GM19397 (cell line): ENCODE measurements around the gene GAMT.

ENCODE experiments used
- ATAC-seq: cut with Tn5 transposase; IDR thresholded peaks from one replicate; pipeline ENCODE4 v1.9.1; 2021; ENCODE audit warnings: mild to moderate bottlenecking, moderate library complexity; ENCODE audit not compliant: unreplicated experiment

Gene GAMT

DNA sequence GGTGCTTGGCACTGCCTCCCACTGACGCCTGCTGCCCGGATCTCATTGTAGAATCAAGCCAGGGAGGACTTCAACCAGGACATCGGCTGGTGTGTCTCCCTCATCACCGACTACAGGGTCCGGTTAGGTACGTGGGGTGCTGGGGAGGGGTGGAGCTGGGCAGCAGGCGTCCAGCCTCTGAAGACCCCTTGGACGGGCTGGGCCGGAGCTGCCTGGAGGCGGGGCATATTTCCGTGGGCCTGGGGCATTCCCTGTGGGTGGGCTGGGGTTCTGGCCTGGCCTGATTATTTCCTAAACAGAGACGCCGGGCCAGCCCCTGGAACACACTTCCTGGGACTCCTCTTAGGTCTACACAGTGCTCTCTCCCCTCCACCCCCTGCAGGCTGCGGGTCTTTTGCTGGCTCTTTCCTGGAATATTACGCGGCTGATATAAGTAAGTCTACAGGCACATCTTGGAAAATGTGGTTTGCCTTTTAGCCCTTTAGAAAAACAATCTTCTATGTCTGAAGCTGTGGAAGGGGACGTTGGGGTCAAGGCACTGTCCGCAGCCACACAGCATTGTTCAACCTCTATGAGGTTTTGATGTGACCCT is 32.0 kb downstream of the GAMT start:
- ATAC-seq, result no peak

DNA sequence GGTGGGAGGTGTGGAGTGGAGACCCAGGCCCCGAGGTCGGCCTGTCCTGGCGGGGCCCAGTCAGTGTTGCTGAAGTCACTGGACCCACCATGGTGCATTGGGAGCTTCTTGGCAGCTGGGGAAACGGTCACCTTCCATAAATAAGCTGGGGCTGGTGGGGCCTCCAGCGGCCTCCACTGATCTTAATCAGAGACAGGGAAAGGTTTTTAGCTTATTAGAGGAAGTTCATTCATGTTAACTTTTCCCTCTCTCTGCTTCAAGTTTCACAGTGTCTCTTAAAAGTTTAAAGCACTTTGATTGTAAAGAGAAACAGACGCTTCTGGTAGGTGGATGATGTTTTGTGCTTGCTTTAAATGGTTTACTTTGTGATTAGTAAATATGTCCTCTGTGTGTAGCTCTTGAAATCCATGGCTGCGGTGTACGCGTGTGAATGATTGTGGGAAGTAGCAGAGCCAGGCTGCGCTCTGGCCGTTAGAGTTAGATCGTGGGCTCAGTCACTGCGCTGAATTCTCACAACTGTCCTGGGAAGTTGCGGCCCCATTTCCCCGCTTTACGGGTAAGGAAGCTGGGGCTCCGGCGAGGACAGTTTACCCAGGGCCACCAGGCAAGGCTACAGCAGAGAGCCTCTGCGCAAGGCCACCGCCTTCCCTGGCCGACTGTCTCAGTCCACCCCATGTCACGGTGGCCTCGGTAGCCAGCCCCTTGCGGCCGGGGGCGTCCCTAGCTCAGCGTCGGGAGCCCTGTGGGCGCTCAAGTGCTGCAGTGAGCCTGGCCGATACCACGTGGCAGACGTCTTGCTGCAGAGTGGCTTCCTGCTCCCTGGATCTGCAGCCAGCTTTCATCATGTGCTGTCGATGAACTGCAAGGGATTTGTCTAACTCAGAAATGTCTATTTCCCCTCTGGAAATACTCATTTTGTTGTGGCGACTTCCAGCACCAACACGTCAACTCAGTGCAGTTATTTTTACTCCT is 34.2 kb downstream of the GAMT start:
- no peak for ATAC-seq

DNA sequence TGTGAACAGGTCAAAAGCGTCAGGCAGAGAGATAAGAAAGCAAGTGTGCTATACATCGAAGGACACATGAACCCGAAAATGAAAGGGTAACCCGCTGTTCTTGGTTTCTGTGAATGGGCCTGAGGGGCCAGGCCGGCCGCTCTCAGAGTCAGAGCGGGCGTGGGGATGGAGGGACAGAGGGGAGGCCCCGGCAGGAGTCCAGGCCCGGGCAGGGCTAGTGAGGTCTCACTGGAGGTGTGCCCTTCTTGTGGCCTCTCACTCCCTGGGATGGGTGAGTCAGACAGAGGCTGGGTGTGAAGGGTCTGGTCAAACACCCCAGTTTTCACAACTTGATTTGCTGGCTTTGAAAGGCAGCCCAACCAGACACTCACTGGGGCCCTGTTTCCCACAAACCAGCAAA is 35.0 kb downstream of the GAMT start:
- no peak for ATAC-seq

DNA sequence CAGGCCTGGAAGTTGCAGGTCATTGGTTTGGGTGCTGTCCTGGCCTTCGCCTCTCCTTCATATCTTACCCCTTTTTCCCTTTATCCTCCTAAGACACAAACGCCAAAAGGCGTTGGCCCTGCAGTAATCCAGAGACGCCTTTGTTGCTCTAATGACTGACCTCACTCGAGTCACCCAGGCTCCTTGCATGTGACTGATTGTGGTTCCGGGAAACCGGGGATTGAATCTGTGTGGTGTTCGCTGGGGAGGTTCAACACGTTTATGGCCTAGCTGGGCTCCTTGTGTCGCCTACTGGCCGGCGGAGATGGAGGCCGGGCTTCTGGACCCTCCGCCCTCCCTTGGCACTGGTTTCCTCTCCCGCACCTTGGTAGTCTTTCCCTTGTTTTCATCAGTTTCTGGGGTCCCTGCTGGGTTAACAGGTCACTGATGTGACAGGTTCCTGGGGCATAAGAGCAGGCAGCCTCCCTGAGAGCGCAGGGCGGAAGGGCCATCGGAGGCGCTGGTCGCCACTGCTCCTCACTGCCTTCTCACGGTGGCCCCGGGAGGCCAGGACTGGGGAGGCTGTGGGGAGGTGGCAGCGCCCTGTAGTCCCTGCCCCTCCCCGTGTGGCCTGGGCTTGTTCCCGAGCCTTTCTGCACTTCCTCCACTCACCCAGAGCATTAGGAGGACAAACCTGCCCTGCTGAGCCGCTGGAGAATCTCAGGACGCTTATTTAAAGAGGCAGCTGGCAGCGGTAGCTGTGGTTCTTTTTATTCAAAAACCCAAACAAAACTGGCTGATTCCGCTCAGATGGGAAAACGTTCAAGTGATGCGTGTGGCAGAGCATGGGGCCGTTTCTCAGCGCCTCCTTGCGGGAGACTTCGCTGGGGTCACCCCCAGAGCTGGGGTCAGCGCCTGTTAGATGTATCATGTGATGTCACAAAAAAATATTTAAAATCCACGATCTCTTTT is 35.7 kb downstream of the GAMT start:
- ATAC-seq, result no peak

DNA sequence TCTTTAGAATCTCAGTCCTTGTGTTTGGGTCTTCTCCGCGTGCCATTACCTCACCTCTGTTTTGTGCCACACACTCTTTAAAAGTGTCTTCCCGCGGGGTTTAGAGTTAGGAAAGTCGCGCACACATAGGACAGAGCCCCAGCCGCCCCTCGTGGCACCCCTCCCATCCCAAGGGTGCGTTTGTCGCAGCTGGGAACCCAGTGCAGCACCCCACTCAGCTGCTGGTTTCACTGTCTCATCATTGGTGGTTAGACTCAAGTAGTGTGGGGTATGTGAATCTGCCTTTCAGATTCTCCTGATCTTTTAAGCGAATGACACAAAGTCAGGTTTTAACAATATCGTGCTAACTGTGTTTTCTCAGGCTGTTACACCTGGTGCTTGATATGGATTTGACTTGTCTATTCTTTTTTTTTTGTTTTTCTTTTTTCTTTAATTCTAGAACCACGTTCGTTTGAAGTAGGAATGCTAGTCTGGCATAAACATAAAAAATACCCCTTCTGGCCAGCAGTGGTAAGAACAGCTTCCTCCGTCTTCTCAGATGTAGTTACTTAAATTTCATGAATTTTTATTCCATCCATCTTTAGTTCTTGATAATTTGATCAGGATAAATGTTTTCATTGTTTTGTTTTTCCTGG is 37.2 kb downstream of the GAMT start:
- ATAC-seq, result no peak

DNA sequence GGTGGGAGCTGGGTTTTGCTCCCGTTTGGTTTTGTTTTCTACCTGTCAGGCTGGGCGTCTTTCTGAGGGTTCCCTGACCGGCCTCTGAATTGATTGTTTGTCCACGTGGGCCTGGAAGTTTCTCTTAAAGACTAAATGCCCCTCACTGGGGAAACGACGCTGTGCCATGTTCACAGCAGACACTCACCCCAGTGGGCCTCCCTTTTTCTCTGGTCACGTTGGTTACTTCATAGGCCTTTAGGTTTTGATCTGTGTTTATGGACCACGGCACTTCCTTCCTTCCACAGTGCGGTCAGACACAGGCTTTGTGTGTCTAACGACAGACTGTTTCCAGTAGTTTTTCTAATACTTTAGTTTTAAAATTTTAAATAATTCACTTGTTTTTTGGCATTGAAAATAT is 37.7 kb downstream of the GAMT start:
- ATAC-seq, result no peak

DNA sequence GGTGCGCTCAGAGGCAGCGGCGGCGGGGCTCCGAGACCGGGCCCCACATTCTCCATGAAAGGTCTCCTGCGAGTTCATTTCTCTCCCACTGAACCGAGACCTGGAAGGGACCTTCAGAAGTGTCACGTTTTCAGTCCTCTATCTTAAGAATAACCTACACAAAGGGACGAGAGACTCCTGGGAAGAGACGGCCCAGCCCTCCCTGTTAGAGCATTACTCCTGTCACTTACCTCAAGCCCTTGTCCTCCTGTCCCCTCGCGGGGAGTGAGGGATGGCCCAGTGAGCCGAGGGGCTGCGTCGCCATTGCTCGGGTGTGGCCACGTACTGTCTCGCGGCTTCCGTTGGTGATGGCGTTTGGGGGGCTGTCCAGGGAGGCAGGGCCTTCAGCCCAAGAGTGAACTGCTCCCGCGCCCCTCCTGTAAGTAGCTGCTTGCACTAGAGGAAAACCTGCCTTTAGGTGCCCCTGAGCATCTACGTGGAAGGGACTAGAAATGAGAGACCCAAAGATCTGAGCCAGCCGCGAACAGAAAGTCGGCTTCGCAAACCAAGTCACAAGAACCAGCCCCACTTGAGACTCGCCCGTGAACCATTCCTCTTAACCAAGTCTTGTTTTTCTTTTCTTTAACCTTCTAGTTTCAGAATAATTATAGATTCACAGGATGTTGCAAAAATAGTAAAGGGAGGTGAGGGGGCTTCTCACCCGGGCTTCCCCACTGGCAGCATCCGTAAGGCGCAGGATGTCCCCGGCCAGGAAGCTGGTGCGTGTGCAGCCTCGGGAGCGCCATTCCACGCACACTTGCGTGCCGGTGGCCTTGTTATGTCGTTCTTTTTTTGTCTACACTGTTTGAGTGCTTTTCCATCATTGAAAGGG is 38.7 kb downstream of the GAMT start:
- ATAC-seq, result no peak

DNA sequence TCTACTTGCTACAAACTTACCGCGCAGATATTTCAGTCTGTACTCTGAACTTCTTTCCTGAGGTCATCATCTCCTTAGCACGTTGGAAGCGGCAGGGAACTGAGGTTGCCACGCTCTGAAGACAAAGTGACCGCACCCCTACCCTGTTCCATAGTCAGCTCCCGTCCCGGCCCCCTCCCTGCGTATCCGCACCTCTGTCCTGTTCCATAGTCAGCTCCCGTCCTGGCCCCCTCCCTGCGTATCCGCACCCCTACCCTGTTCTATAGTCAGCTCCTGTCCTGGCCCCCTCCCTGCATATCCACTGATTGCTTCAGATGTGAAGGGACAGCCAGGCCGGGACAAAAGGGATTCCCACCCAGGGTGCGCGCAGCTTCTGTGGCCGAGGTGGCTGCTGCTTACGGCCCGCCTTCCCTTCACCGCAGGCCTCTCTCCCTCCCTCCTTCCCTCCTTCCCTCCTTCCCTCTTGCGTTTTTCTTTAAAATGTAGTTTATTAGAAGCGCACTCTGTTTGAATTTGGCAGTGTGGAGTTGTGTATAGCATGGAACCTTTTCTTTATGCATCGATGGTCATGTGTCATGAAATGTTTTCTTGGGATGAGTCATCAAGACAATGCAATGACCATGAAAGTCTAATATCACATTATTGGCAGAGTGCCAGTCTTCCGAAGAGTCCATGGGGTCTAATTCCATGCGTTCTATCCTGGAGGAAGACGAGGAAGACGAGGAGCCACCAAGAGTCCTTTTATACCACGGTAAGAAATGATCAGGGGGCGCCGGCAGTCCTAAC is 39.5 kb downstream of the GAMT start:
- ATAC-seq, result no peak

DNA sequence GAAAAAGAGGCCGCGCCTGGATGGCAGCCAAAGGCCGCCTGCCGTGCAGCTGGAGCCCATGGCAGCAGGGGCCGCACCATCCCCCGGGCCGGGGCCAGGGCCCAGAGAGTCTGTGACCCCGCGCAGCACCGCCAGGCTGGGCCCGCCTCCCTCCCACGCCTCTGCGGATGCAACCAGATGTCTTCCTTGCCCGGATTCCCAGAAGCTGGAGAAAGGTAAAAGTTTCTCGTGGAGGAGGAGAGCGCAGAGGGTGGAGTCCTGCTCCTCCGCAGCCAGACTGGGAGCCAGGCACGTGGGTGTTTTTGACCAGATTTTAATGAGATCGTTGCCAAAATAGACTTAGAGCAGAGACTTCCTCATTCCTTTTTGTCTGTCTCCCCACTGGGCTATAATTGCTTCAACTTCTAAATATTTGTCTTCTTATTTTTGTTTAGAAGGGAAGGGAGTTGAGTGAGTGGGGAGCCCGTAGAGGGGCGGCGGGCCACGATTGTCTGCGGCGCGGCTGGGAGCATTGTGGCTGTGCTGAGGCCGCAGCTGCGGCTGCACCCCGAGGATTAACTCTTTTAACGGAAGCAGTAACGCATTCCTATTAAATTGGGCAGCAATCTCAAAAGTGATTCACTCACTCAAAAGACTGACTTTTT is 40.4 kb downstream of the GAMT start:
- ATAC-seq, result no peak

DNA sequence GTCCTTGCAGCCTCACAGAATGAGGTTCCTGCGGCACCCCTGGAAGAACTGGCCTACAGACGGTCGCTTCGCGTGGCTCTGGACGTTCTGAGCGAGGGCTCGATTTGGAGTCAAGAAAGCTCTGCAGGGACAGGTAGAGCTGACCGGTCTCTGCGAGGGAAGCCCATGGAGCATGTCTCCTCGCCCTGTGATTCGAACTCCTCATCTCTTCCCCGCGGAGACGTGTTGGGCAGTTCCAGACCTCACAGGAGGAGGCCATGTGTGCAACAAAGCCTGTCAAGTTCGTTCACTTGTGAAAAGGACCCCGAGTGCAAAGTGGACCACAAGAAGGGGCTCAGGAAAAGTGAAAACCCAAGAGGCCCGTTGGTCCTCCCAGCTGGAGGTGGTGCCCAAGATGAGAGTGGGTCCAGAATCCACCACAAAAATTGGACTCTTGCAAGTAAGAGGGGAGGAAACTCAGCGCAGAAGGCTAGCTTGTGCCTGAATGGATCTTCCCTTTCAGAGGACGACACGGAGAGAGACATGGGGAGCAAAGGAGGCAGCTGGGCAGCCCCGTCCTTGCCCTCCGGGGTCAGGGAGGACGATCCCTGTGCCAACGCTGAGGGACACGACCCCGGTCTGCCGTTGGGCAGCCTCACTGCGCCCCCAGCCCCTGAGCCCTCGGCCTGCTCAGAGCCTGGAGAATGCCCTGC is 41.1 kb downstream of the GAMT start:
- no peak for ATAC-seq

DNA sequence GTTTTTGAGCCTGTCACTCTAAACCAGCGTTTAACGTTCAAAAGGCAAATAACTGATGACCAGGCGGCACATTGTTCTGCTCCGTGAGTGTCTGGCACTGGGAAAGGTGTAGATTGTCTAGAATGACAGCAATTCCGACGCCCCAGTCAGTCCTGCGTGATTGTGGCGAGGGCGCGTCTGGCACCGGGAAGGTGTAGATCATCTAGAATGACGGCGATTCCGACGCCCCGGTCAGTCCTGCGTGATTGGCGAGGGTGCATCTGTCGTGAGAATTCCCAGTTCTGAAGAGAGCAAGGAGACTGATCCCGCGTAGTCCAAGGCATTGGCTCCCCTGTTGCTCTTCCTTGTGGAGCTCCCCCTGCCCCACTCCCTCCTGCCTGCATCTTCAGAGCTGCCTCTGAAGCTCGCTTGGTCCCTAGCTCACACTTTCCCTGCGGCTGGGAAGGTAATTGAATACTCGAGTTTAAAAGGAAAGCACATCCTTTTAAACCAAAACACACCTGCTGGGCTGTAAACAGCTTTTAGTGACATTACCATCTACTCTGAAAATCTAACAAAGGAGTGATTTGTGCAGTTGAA is 43.7 kb downstream of the GAMT start:
- no peak for ATAC-seq

DNA sequence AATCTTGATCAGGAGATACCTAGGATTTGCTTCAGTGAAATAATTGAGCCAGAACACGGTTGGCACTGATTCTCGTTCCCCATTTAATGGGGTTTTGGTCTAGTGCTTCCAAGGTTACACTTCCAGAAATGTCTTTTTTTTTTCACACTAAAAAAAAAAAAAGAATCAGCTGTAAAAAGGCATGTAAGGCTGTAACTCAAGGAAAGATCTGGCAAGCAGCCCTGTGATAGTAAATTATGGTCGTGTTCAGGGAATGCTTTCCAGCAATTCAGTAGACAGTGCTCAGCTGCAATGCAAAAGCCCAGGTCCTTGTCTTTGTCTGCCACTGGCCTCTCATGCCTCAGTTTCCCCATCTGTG is 44.9 kb downstream of the GAMT start:
- ATAC-seq, result no peak

DNA sequence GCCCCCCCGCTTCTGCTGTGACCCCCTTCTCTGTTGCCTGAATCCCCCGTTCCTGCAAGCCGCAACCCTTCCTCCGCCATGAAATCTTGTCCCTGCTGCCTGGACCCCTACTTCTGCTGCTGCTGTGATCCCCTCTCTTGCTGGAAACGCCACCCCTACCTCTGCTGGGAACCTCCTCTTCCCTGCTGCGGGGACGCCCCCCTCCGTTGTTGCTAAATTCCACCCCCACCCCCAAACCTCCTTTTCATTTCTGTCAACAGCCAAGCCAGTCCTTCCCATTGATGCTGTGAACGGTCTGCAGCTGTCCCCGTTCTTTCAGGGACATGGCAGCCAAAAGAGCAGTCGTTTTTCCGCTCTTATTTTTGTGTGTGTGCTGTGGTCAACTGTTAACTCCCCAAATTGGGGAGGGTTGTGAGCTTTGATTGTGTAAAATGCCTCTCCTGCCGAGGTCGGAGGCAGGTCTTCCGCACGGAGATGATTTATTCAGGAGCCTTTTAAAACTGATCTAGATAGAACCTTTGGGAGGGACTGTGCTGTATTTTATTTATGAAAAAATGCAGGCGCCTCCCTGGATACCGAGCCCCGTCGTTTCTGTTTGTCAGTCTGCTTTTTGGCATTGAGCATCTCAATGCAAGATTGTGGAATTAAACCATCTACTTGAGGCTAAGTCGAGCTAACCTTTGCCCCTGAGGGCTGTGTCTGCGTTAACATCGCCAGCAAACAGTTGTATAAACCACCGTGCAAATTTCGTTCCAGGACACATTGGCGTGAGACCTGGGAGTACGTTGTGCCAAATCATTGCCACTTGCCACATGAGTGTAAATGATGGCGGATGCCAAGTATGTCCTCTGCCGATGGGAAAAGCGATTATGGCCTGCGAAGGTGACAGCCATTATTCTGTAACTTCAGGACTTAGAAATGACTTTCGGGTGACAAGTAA is 45.5 kb downstream of the GAMT start:
- ATAC-seq, result no peak

DNA sequence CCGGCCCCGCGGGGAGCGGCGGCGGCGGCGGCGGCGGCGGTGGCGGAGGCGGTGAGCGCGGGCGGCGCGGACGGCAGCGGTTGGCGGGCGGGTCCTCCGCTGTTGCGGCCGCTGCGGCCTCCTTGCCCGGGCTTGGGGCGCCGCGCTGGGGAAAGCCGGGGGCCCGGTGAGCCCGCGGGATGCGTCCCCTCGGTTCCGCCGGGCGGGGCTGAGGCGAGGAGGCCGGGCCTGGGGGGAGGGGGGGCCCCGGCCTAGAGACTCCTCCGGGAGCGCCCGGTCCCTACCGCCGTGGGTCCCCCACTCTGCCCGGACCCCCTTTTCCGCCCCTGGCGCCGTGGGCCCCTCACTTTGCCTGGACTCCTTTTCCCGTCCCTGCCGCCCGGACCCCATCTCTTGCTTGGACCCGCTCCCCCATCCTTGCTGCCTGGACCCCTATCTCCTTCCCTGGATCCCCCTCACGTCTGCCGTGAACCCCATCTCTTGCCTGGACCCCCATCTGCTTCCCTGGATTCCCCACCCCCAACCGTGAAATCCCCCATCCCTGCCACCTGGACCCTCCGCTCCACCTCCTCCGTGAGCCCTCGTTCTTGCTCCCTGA is 46.3 kb downstream of the GAMT start:
- ATAC-seq, result no peak

DNA sequence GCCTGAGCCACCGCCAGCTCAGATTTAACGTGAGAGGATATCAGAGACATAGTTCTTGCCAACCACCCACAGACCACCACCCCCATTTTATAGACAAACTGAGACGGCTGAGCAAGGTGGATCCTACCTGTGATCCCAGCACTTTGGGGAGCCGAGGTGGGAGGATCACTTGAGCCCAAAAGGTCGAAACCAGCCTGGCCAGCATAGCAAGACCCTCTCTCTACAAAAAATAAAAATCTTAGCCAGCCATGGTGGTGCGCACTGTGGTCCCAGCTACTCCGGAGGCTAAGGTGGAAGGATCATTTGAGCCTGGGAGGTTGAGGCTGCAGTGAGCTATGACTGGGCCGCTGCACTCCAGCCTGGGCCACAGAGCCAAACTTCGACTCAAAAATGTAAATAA is 48.2 kb downstream of the GAMT start:
- no peak for ATAC-seq

DNA sequence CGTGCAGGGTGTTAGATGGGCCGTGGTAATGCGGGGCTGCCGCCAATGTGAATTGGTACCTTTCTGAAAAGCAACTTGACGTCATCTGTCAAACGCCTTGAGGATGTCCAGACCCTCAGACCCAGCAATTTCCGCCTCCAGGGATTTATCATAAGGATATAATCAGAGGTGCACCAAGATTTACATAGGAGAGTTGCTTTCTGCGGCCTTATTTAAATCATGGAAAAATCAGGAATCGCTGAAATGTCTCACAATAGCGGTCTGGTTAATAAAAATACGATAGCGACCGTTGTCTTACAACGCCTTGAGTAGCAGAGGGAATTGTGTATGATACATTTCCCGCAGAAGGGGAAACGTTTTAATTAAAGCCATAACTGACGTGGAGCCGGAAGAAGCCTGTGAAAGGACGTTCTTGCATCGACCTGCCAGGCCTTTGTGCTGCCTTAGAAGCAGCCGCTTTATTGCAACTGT is 49.9 kb downstream of the GAMT start:
- ATAC-seq, result no peak
